PC-9 (cell line): Measurements from ENCODE around the gene KAT6B. TPM values are rescaled to one million over a fixed set of nuclear protein-coding genes. Genes with fewer than 3 reads are reported as not detected.

Experiments
- BruUV-seq: library from RNA; stranded (reverse); fragments of 400-500 nt; replicated peaks from 2 replicates; lab custom pipeline; 2021; lab: Mats Ljungman, UMichigan
- CTCF ChIA-PET: fragments of 300-600 bp; sonication (Branson Sonifier 250); formaldehyde crosslinking; loops from one replicate; lab custom pipeline; 2022; ENCODE audit warnings: antibody characterized with exemption; lab: Charles Lee
- POLR2A ChIA-PET: fragments of 300-600 bp; sonication (Branson Sonifier 250); formaldehyde crosslinking; loops from one replicate; lab custom pipeline; 2022; ENCODE audit warnings: antibody characterized with exemption; ENCODE audit not compliant: unreplicated experiment; lab: Charles Lee
- DNase-seq, 2 experiments: peaks; one replicate each; pipeline versions ENCODE4 v3.0.0 to v3.0.0-alpha.2; 2015 to 2022; ENCODE audit warnings: mixed read lengths in 1 of 2
- H2AFZ ChIP-seq: fragments of 200-600 bp; sonication (generic); 2 replicates; pipeline ENCODE4 v1.8.1; 2017; ENCODE audit warnings: antibody characterized with exemption
- H3F3A ChIP-seq: fragments of 200-600 bp; sonication (generic); 2 replicates; pipeline ENCODE4 v1.8.1; 2017; ENCODE audit warnings: antibody characterized with exemption, mild to moderate bottlenecking, low read depth; ENCODE audit not compliant: insufficient read depth
- H3K27ac ChIP-seq: fragments of 200-600 bp; sonication (generic); 2 replicates; pipeline ENCODE4 v1.6.1; 2016; ENCODE audit warnings: mixed run types
- H3K27me3 ChIP-seq: fragments of 200-600 bp; sonication (generic); 2 replicates; pipeline ENCODE4 v1.6.1; 2016; ENCODE audit warnings: low read depth, mixed run types; ENCODE audit not compliant: insufficient read depth
- H3K36me3 ChIP-seq: fragments of 200-600 bp; sonication (generic); 2 replicates; pipeline ENCODE4 v1.6.1; 2016; ENCODE audit warnings: low read depth, mixed run types
- H3K4me1 ChIP-seq: fragments of 200-600 bp; sonication (generic); replicated peaks from 2 replicates; pipeline ENCODE4 v1.6.1; 2016; ENCODE audit warnings: mixed run types; ENCODE audit not compliant: insufficient read depth
- H3K4me2 ChIP-seq: fragments of 200-600 bp; sonication (generic); 2 replicates; pipeline ENCODE4 v1.6.1; 2017; ENCODE audit warnings: mixed run types
- H3K4me3 ChIP-seq: fragments of 200-600 bp; sonication (generic); 2 replicates; pipeline ENCODE4 v1.6.1; 2016; ENCODE audit warnings: mixed run types
- H3K79me2 ChIP-seq: fragments of 200-600 bp; sonication (generic); 2 replicates; pipeline ENCODE4 v1.6.1; 2017; ENCODE audit warnings: low read depth, mixed run types
- H3K9me2 ChIP-seq: fragments of 200-600 bp; sonication (generic); 2 replicates; pipeline ENCODE4 v1.8.1; 2017; ENCODE audit warnings: mild to moderate bottlenecking; ENCODE audit not compliant: insufficient read depth
- H3K9me3 ChIP-seq: fragments of 200-600 bp; sonication (generic); 2 replicates; pipeline ENCODE4 v1.8.1; 2016; ENCODE audit warnings: low read depth; ENCODE audit not compliant: insufficient read depth
- H4K20me1 ChIP-seq: fragments of 200-600 bp; sonication (generic); 2 replicates; pipeline ENCODE4 v1.8.1; 2017; ENCODE audit not compliant: insufficient read depth
- CTCF ChIP-seq: fragments of 200-600 bp; sonication (generic); conservative IDR thresholded peaks from 2 replicates; pipeline ENCODE4 v1.6.1; 2017; ENCODE audit warnings: mixed run types, antibody characterized with exemption, mild to moderate bottlenecking, moderate library complexity
- EZH2 ChIP-seq: fragments of 200-600 bp; sonication (generic); IDR thresholded peaks from 2 replicates; pipeline ENCODE4 v1.8.0; 2017; ENCODE audit warnings: antibody characterized with exemption, low read depth
- intact Hi-C: fragments of 100-400 bp; cut with micrococcal nuclease; formaldehyde crosslinking; loops from one replicate; pipeline ENCODE4 v1.10.0; 2022; ENCODE audit not compliant: unreplicated experiment
- total RNA-seq: library from RNA; stranded (reverse); gene quantifications from 2 replicates; pipeline ENCODE4 v1.2.3, GENCODE V29; 2021

Gene KAT6B
- total RNA-seq, 1 experiment from 2014 or later: 30.9 TPM

GRCh38 chr10:75043256-75044131 is 217.1 kb downstream of the KAT6B start:
- no peak overlapping the region for H3K4me2 ChIP-seq
- H3K27ac ChIP-seq: no peak overlapping the region

GRCh38 chr10:75048669-75049098 is 222.3 kb downstream of the KAT6B start:
- no peaks in the 10 kb centered on the region for H3K4me1 ChIP-seq
- no peaks in the 10 kb centered on the region for H3K79me2 ChIP-seq
- BruUV-seq: no TSS peak
- no peaks in the 10 kb centered on the region for H3K36me3 ChIP-seq
- POLR2A ChIA-PET: no interaction called here
- H2AFZ ChIP-seq: no peak overlapping the region
- no peak overlapping the region for H3K4me3 ChIP-seq
- H3K9me3 ChIP-seq: no peaks in the 10 kb centered on the region
- H4K20me1 ChIP-seq: no peaks in the 10 kb centered on the region
- TF ChIP-seq CTCF (no peak), EZH2 (no peak)
- no peaks in the 10 kb centered on the region for H3K27me3 ChIP-seq
- H3K9me2 ChIP-seq: no peaks in the 10 kb centered on the region
- intact Hi-C loops: no loop called here
- no peak for DNase-seq
- CTCF ChIA-PET: no interaction called here
- no peaks in the 10 kb centered on the region for H3F3A ChIP-seq
- no peak overlapping the region for H3K4me2 ChIP-seq
- H3K27ac ChIP-seq: no peak overlapping the region

More at GRCh38 chr10:75043256-75044131, 217.1 kb downstream of the KAT6B start:
- ChIA-PET POLR2A (no interaction called here), CTCF (interaction anchor here (0.6 kb wide), 1 partner anchor 1256 kb away, joined by 11 read pairs; no protein-coding TSS in a partner anchor)
- H3K79me2 ChIP-seq: no peaks in the 10 kb centered on the region
- H2AFZ ChIP-seq: no peak overlapping the region
- BruUV-seq: no TSS peak
- no peaks in the 10 kb centered on the region for H3K36me3 ChIP-seq
- no peaks in the 10 kb centered on the region for H3K27me3 ChIP-seq
- no peaks in the 10 kb centered on the region for H3F3A ChIP-seq
- TF ChIP-seq CTCF: no peak
- no peak for TF ChIP-seq EZH2
- DNase-seq: no peak
- no peaks in the 10 kb centered on the region for H4K20me1 ChIP-seq
- H3K9me3 ChIP-seq: no peaks in the 10 kb centered on the region
- no peaks in the 10 kb centered on the region for H3K9me2 ChIP-seq
- H3K4me3 ChIP-seq: no peak overlapping the region
- no peaks in the 10 kb centered on the region for H3K4me1 ChIP-seq
- intact Hi-C loops: no loop called here

- CTCF ChIA-PET: interaction anchor here (0.7 kb wide), 1 partner anchor 38 kb away, joined by 12 read pairs; no protein-coding TSS in a partner anchor
- no TSS peak for BruUV-seq
- Histone ChIP-seq H3K79me2 (no peaks in the 10 kb centered on the region), H3K27me3 (no peaks in the 10 kb centered on the region), H2AFZ (no peak overlapping the region), H3K9me2 (no peaks in the 10 kb centered on the region), H3K4me3 (no peak overlapping the region), H3K27ac (no peak overlapping the region), H4K20me1 (no peaks in the 10 kb centered on the region), H3K4me2 (no peak overlapping the region), H3K9me3 (no peaks in the 10 kb centered on the region), H3F3A (no peaks in the 10 kb centered on the region), H3K4me1 (no peaks in the 10 kb centered on the region), H3K36me3 (no peaks in the 10 kb centered on the region)
- DNase-seq: no peak
- TF ChIP-seq CTCF (no peak), EZH2 (no peak)
- intact Hi-C loops: no loop called here
- POLR2A ChIA-PET: no interaction called here
These were observed 223.1 kb downstream of the KAT6B start for GRCh38 chr10:75049316-75050148.
